Stimulated activated CD4-positive, alpha-beta T cell treated with anti-CD3 and anti-CD28 coated beads, Interleukin-2, amount 100 ng/mL, for 4 hours (primary cell): ENCODE measurements around the gene CSNK1D.

Experiments
- DNase-seq: peaks from one replicate; pipeline ENCODE4 v3.0.0-alpha.2; 2020; ENCODE audit warnings: low read depth

Gene CSNK1D

DNA sequence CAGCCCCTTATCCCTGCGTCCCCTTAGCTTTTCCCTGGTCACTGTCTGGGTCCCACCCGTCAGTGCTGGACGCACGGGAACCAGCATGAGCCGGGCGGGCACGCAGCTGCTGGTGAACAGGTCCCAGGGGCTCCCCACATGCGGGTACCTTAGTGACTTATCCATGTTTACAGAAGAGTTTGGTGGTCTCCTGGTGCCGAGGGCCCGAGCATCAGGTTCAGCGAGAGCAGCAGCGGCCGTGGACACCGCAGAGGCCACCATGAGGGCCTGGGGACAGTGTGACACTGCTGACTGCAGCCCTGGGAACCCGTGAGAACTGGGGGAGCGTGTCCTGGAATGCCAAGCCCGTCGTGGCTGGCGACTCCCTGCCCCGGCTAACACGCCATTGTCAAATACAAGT, 37.4 kb upstream of the CSNK1D start:
- no peak for DNase-seq

DNA sequence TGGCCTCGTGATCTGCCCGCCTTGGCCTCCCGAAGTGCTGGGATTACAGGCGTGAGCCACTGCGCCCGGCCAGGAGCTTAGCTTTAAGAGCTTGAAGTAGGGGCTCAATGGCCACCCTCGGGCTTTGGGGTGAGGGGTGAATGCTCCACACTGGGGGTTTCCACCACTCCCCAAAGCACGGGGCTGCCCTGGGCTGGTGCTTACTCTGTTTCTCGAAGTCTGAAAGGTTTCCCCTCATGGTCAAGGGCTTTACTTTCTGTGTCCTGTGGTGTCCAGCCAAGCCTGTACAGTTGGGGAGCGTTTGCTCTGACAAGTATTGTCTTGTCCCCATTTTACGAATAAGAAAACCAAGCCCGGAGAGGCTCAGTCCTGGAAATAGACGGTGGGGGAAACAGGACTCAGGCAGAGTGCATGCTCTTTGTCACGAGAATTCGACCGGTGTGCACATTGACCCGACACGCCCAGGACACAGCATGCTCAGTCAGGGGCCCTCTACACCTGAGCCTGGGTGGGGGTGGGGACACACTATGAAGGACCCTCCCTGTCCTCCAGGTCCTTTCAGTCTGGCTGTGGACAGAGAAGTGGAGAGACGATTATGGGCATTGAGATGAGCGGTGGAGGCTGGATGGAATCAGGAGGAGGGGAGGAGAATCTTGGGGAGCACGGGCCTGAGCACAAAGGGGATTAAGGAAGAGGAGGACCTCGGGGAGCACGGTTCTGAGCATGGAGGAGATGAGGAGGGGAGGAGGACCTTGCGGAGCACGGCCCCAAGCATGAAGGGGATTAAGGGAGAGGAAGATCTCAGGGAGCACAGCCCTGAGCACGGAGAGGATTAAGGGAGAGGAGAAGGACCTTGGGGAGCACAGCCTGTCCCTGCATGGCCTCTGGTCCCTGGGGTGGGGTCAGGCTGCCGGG, 36.4 kb upstream of the CSNK1D start:
- DNase-seq: no peak

GRCh38 chr17:82305727-82306300, 32.3 kb upstream of the CSNK1D start:
- no peak for DNase-seq

DNA sequence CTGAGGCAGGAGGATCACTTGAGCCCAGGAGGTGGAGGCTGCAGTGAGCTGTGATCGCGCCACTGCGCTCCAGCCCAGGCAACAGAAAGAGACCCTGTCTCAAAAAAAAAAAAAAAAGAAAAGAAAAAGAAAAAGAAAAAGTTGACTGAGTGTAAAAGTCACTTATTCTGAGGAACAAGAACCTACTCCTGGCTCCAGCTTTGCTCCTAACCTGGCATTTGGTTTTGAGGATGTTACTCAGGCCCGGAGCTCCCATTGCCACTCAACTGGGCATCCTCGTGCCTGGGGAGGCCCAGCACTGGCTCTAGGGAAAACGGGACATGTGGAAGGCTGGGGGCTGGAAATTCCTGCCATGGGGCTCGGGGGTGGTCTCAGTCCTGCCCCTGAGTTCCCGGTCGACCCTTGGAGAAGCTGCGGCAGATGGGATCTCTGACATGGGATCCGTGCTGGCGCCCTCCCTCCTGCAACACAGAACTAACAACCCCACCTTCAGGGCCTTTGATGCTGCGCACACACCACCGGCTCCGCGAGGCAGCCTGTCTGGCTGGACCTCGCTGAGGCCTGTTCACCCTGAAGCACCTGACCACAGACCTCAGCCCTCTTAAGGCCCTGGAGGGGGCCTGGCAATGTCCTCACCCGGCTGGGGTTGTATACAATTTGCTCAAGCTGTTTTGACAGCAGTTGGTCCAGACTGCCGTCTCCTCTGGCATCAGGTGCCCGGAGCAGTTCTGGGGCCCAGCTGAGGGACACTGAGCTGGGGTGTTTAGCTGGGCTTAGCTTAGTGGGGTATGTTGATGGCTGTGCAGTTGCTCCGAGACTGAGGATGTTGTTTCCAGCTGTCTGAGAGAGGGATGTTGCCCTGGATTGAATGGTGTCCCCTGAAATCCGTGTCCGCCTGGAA, 31.6 kb upstream of the CSNK1D start:
- no peak for DNase-seq

DNA sequence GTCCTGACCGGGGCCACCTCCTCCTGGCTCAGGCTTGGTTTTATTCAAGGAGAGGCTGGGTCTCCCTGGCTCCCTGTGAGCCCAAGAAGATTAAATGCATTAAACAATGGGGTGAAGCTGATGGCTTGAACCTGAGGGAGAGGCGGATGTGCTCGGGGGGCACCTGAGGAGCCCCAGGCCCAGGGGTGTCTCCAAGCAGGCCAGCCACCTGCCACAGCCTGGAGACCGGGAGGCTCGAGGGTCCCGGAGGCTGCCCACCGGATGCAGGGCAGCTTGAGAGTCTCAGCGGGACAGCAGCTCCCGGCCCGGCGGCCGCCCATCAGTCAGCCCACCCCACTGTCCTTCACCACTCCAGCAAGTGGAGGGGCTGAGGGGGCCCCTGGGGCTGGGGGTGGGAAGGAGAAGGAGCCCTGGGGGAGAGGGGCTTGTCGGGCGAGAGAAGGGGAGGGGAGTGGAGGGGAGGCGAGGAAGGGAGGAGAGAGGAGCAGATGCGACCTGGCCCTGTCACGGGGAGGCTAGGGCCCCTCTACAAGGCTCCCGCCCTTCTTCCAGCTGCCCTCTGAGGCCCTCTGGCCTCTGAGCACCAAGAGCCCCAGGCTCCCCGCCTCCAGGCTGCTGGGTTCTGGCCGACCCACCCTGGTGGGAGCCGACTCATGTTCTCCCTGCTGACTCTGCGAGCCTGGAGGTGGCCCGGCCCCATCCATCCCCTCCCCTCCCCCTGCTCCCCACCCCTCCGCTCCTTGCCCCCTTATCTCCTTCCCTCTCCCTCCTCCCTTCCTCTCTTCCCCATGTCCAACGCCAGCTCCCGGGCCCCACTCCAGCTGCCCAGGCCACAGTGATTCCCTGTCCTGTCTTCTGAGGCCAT, 30.7 kb upstream of the CSNK1D start:
- no peak for DNase-seq

- DNase-seq: no peak
These were observed 29.8 kb upstream of the CSNK1D start for GRCh38 chr17:82302991-82303943.

GRCh38 chr17:82302568-82302963, 29.1 kb upstream of the CSNK1D start:
- no peak for DNase-seq

DNA sequence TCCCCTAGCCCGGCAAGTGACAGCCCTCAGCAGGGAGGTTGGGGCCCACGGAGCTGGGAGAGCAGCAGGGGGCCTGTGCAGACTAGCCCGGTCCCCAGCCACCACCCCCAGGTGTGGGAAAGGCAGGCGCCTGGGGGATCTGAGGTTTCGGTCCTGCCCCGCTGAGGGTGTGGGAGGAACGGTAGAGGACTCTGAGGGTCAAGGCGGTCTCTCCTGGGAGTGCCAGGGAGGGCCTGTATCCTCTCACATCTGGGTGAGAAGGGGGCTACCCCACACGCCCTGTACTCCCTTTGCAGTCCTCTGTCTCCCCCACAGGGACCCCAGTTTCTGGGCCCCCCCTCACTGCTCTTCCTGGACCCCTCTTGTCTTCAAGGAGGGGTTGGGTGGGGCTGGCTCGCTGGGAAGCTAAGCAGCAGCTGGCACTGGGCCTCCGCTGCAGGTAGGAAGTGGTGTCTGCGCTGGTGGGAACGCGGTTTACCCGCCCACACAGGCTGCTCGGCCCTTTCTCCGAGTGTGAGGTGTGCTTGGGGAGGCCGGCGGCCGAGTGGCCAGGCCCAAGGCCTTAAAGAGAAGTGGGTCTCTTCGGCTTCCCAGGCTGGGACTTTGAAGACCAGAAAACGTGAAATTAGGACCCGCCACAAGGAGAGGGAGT, 28.5 kb upstream of the CSNK1D start:
- no peak for DNase-seq

DNA sequence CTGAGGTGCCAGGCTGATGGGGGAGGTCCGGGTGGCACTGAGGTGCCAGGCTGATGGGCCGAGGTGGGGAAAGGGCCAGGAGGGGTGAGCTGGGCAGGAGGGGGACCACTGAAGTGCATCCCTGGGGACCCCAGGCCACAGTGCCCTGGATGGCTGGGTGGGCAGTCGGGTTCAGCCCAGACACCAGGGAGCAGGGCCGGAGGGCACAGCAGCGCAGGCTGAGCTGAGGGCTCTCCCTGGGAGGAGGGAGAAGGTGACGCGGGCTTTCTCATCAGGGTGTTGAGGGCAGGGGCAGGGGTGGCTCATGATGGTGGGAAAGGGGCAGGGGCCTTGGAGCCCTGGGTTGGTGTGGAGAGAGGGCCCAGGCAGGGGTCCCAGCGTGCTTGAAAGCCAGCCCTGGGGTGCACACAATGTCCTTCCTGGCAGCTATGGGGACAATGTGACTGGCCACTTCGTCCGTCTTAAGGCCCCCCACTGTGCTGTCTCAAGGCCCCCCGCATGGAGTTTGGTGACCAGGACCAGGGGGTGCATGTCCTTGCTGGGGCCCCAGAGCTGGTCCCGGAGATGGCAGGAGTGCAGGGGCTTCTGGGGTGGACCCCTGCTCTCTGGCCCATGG, 27.9 kb upstream of the CSNK1D start:
- no peak for DNase-seq

- no peak for DNase-seq
These were observed 27.3 kb upstream of the CSNK1D start for GRCh38 chr17:82300707-82301270.

GRCh38 chr17:82300228-82300627, 26.7 kb upstream of the CSNK1D start:
- no peak for DNase-seq

GRCh38 chr17:82299452-82299851, 26.0 kb upstream of the CSNK1D start:
- no peak for DNase-seq

- no peak for DNase-seq
These were observed 25.3 kb upstream of the CSNK1D start for GRCh38 chr17:82298538-82299421.

- peak; percentile 91 for DNase-seq
These were observed 24.4 kb upstream of the CSNK1D start for GRCh38 chr17:82297714-82298537.

- peak; percentile 65 for DNase-seq
These were observed 23.8 kb upstream of the CSNK1D start for GRCh38 chr17:82297280-82297713.

DNA sequence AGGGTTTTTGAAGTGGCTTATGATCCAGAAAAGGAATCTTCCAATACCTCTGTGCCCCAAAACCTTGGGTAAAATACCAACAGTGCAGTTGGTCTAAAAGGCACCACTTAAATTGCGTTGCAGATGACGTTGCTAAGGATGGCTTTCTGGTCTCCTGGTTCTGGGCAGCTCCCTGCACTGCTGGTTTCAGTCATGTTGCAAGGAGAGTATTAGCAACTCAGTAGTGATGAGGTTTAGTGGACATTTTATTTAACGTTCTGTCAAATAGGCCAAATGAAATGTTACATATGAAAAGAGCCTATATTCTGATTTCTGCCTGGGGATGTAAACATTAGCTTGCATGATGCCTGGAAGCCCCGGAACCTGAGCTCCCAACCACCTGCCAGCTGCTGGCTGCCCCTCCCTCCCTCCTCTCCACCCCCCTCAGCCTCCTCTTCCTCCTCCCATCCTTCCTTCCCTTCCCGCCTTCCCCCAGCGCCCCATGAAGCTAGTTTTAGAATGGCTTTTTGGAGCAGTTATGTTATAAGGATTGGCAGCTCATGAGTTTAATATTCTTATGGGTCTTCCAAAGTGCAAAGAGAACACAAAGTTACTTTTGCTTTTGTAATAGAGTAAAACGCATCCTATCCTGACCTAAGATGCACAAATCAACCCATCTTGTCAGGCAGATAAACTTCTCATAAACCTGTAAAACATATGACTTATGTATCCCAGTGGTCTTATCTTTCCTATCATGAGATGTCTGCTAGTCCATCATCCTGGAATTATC, 23.2 kb upstream of the CSNK1D start:
- no peak for DNase-seq
